AG09309 (cell line): ENCODE data around the gene MICAL2.

Source experiments
- DNase-seq: peaks from one replicate; pipeline ENCODE4 v3.0.0-alpha.2; 2010; ENCODE audit warnings: low read depth
- H3K4me3 ChIP-seq: 2 replicates; pipeline ENCODE4 v1.5.1; 2011; ENCODE audit warnings: mild to moderate bottlenecking, low read depth, low read length, moderate library complexity; ENCODE audit not compliant: control insufficient read depth
- CTCF ChIP-seq: IDR thresholded peaks from 2 replicates; pipeline ENCODE4 v1.5.1; 2011; ENCODE audit warnings: mild to moderate bottlenecking, low read depth, low read length, inconsistent platforms; ENCODE audit not compliant: insufficient read depth, control insufficient read depth; ENCODE audit errors: missing control alignments

The MICAL2 gene

GRCh38 chr11:12217879-12218278, 107.5 kb downstream of the MICAL2 start:
- TF ChIP-seq CTCF, result no peak
- no peak for DNase-seq
- H3K4me3 ChIP-seq, result no peak overlapping the region

GRCh38 chr11:12218909-12219308, 108.5 kb downstream of the MICAL2 start:
- no peak for TF ChIP-seq CTCF
- no peak for DNase-seq
- H3K4me3 ChIP-seq, result no peak overlapping the region

- DNase-seq, result no peak
- H3K4me3 ChIP-seq, result no peak overlapping the region
- no peak for TF ChIP-seq CTCF
Measured at GRCh38 chr11:12219757-12220156, 109.4 kb downstream of the MICAL2 start.

GRCh38 chr11:12220305-12220704, 109.9 kb downstream of the MICAL2 start:
- TF ChIP-seq CTCF, result no peak
- DNase-seq, result no peak
- no peak overlapping the region for H3K4me3 ChIP-seq

GRCh38 chr11:12221051-12221535, 110.7 kb downstream of the MICAL2 start:
- H3K4me3 ChIP-seq, result no peak overlapping the region
- DNase-seq, result no peak
- TF ChIP-seq CTCF, result no peak

- no peak overlapping the region for H3K4me3 ChIP-seq
- no peak for DNase-seq
- TF ChIP-seq CTCF, result no peak
Measured at GRCh38 chr11:12222055-12222792, 111.8 kb downstream of the MICAL2 start.
